Measurements from ENCODE around the gene MCU.

GRCh38 chr10:72673280-72673679, 18.7 kb upstream of the MCU start:
- TF ChIP-seq CTCF (conservative IDR thresholded peaks at IDR 0.05; ENCODE audit: low read depth, low read length) (no peak), EZH2 (IDR thresholded peaks at IDR 0.05; ENCODE audit: borderline replicate concordance, low read depth, low read length, poor library complexity, severe bottlenecking) (no peak)

Data from A673 (cell line).